Fibroblast of the aortic adventitia (primary cell): ENCODE measurements around the gene LIN7B. TPM values are rescaled to one million over a fixed set of nuclear protein-coding genes. Genes with fewer than 3 reads are reported as not detected.

Source experiments
- DNase-seq: peaks from one replicate; pipeline ENCODE4 v3.0.0-alpha.2; 2010; ENCODE audit warnings: low read depth
- H3K4me3 ChIP-seq: 2 replicates; pipeline ENCODE4 v1.5.1; 2011; ENCODE audit warnings: low read depth, mild to moderate bottlenecking, control low read depth, low read length, moderate library complexity
- CTCF ChIP-seq: IDR thresholded peaks from 2 replicates; pipeline ENCODE4 v1.5.1; 2011; ENCODE audit warnings: mild to moderate bottlenecking, low read length, control low read depth, inconsistent platforms; ENCODE audit not compliant: insufficient read depth
- total RNA-seq: library from RNA; depleted of rRNA; stranded (reverse); fragments of >200 nt; gene quantifications from 2 replicates; pipeline ENCODE4 v1.2.3, GENCODE V29; 2012; ENCODE audit warnings: low replicate concordance

The LIN7B gene
- total RNA-seq, 1 donor = 3.7 TPM

GRCh38 chr19:49097453-49098288 is 16.5 kb upstream of the LIN7B start:
- peak; percentile 99 for TF ChIP-seq CTCF
- no peak overlapping the region for H3K4me3 ChIP-seq
- peak; percentile 80 for DNase-seq

- TF ChIP-seq CTCF = no peak
- no peak for DNase-seq
- H3K4me3 ChIP-seq = no peak overlapping the region
Observed at GRCh38 chr19:49098795-49099194, 15.4 kb upstream of the LIN7B start.

GRCh38 chr19:49101160-49101559 is 13.0 kb upstream of the LIN7B start:
- no peak overlapping the region for H3K4me3 ChIP-seq
- no peak for DNase-seq
- TF ChIP-seq CTCF = no peak

GRCh38 chr19:49102303-49102702 is 11.9 kb upstream of the LIN7B start:
- no peak for DNase-seq
- H3K4me3 ChIP-seq = no peak overlapping the region
- no peak for TF ChIP-seq CTCF

- no peak for DNase-seq
- no peak for TF ChIP-seq CTCF
- H3K4me3 ChIP-seq = no peak overlapping the region
Observed at GRCh38 chr19:49103331-49104085, 10.7 kb upstream of the LIN7B start.

DNA sequence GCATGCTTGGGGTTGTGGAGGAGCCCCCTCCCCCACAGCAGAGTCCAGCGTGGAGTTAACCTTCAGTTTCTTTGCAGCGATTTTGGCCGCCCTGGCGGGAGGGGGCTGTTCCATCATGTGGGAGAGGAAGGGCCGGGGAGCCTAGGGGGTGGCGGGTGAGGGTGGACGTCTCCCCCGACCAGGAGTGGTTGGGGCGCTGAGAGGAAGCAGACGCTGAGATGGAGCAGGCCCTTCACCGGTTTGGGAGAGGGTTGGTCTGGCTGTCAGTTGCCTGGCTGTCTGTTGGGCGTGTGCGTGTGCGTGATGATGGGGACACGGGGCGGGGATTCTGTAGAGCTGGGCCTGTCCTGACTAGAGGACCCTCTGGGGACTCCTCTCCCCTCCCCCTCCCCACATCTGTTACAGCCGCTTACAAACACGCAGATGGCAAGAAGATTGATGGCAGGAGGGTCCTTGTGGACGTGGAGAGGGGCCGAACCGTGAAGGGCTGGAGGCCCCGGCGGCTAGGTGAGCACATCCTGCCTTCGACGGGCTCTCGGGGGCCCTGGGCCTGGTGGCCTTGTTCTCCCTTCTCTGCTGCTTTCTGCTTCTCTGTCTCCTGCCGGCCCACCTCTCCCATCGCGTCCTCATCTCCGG is 9.8 kb upstream of the LIN7B start:
- H3K4me3 ChIP-seq = no peak overlapping the region
- no peak for DNase-seq
- TF ChIP-seq CTCF = no peak
